HG02840 (cell line): ENCODE measurements around the gene RGS3.

Source experiments
- ATAC-seq: cut with Tn5 transposase; IDR thresholded peaks from one replicate; pipeline ENCODE4 v1.9.1; 2021; ENCODE audit warnings: mild to moderate bottlenecking, moderate library complexity, moderate number of reproducible peaks; ENCODE audit not compliant: unreplicated experiment, low FRiP score

Gene RGS3

DNA sequence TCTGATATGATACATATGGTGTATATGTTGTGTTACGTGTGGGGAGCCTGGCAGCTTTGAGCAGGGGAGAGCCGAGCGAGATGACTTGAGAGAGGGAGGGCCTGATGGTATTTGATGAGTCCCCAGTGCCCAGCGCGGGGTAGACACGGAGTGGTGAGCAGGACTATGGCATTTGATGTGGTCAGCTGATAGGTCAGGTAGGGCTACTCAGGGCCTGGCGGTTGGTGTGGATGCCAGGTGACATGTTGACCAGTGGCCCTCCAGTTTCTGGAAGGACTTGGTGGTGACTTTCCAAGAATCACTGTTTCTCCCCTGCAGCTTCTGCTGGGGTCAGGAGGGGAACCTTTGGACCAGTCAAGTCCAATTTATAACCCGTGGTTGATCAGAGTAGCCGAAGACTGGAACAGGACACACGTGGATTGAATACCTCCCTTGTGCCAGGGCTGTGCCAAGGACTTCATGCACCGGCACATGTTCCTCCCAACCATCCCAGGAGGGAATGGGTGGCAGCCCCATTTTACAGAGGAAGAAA, 148.8 kb downstream of the RGS3 start:
- no peak for ATAC-seq

DNA sequence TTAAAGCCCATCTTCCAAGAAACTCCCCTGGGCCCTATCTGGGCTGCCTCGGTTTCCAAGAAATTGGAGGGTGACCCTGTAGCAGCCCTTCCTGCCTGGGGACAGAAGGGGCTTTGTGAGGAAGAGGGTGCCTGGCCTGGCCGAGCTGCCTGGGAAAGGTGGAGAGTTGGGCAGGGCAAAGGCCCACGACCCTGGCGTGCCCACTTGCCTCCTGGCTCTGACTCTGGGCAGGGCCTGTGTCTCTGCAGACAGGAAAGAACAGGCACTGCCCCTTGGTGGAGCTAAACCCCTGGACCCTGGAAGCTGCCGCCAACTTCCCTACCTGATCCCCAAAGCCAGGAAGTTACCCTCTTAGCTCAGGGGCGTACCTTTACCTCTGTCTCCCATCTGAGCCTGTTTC, 149.3 kb downstream of the RGS3 start:
- no peak for ATAC-seq

- no peak for ATAC-seq
Measured at GRCh38 chr9:113613815-113614413, 150.4 kb downstream of the RGS3 start.

GRCh38 chr9:113614843-113615648, 151.5 kb downstream of the RGS3 start:
- no peak for ATAC-seq

DNA sequence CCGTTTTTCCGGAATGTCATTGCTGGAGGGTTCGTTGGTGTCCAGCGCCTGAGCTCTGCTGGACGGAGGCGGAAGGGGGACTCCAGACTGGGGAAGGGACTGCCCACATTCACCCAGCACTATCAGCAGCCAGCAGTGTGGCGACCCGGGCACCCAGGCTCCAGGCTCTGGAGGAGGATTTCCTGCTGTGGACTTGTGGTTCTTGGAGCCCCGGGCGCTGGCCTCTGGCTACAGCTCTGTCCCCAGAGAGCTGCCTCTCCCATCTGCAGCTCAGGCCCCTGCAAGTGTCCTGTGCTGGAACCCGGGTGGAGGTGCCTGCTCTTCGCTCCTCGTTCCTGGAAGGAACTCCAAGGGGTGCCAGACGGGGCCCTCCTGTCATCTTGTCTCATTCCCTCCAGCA, 152.6 kb downstream of the RGS3 start:
- ATAC-seq, result no peak

DNA sequence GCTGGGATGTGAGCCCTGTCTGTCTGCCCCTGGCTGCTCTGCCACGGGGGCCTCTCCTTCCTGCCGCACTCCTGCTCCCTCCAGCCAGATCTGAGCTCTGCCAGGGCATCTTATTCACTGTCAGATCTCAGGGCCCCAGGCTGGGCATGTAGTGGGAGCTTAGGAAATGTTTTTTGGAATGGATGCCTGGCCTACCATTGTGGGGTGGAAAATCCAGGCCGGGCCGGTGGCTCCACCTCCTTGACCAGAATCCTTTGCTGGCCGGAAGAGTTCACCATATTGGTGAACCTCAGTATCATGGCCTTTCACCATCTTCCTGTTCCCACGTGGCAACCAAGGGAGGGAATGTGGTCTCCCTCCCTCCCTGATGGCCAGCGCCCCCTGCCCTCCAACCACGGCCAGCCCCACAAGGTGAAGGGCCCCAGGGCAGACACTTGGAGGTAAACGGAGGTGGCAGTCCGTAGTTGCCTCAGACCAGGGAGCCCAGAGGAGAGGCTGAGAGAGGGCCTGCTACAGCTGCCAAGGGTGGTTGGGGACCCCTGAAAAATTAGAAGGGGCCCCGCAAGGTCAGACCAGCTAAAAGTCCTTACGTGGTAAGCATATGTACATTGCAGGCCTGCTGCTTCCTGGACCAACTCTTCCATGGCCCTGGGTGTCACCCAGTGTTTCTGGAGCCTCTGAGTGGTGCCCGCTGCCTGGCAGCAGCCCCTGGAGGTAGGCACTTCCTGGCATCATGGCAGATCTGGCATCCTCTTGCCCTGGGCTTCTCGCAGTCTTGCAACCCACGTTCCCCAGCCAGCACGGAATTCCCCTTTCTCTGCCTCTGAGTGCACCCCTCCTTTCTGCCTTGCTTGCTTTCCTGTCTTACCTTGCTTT, 153.3 kb downstream of the RGS3 start:
- no peak for ATAC-seq

DNA sequence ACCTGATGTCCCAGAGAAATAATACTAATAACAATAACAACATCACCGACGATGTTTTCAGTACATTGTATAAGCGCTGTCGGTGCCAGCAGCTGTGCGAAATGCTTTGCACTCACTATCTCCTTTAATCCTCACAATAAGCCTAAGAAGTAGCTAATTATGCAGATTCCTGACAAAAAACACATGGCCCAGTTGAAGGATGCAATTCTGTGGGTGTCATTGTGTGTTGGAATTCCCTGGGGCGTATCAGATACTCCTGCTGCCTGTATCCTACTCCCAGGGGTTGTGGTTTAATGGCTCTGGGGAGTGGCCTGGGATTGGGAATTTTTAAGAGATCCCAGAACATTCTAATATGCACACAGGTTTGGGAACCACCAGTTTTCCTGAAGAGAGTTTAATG, 154.0 kb downstream of the RGS3 start:
- ATAC-seq, result no peak

- ATAC-seq, result no peak
Measured at GRCh38 chr9:113618836-113619490, 155.4 kb downstream of the RGS3 start.

- no peak for ATAC-seq
Measured at GRCh38 chr9:113619491-113620376, 156.2 kb downstream of the RGS3 start.

GRCh38 chr9:113620377-113621161, 157.0 kb downstream of the RGS3 start:
- ATAC-seq, result no peak

- ATAC-seq, result no peak
Measured at GRCh38 chr9:113621309-113621791, 157.8 kb downstream of the RGS3 start.

DNA sequence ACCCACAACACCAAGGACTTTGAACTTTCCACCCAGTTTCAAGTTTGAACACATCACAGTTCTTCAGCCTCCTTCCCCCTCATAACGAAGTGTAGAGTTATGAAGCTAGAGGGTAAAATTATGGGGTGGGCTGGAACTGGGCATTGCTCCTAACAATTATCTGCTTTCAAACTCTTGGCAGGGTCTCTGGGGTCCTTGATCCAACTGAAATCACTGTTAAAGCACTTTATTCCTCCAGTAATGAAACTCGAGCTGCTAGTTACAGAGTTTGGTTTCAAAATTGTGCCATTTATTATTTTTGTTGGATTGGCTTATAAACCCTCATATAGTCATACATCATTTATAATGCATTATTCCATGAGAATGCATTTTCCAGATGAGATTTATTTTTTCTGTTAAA, 158.5 kb downstream of the RGS3 start:
- ATAC-seq, result no peak

GRCh38 chr9:113622600-113623400, 159.3 kb downstream of the RGS3 start:
- peak; percentile 88 for ATAC-seq

GRCh38 chr9:113623851-113624485, 160.4 kb downstream of the RGS3 start:
- ATAC-seq, result no peak

- ATAC-seq, result no peak
Measured at GRCh38 chr9:113624721-113625120, 161.2 kb downstream of the RGS3 start.

- no peak for ATAC-seq
Measured at GRCh38 chr9:113625486-113625885, 162.0 kb downstream of the RGS3 start.
